ENCODE results near the gene TMEM117. TPM values are rescaled to one million over a fixed set of nuclear protein-coding genes. Genes with fewer than 3 reads are reported as not detected.

The TMEM117 gene
- total RNA-seq, 1 donor from 2014 or later, result 0.43 TPM

DNA sequence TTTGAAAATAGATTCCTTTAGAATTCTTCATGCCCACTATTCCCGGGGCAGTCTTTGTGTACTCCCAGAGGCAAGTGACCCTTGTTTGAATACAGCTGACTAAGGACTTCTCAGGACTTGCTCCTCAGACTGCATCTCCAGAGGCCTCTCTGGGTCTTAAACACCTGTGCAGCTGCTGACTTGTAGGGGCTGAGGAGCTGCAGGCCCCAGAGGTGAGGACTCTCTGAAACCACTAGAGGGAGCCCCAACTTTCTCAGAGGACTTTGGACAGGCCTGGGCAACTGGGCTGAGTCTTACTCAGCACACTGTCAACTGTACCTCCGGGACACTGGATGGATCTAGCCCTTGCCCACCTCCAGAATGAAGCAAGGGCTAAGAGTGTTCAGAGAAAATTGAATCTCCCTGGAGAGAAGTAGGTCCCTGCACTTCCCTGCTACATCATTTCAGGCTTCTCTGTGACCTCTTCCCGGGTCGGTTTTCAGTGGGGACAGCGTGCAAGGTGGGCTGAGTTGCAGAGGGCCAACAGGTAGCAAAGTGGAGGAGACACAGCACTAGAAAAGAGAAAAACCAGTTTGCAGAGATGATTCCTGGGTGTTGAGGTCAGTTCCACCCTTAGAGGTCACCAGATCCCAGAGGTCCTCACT is 164.6 kb downstream of the TMEM117 start:
- intact Hi-C loops (cut with DNase I), result no loop called here
- H3K27ac ChIP-seq, result no peak overlapping the region
- no peak for DNase-seq (ENCODE audit: low spot score in 2 of 2)
- H3K36me3 ChIP-seq, result no peaks in the 10 kb centered on the region
- no peak overlapping the region for H3K4me3 ChIP-seq
- H3K4me1 ChIP-seq, result no peaks in the 10 kb centered on the region
- TF ChIP-seq, protein P1, sequence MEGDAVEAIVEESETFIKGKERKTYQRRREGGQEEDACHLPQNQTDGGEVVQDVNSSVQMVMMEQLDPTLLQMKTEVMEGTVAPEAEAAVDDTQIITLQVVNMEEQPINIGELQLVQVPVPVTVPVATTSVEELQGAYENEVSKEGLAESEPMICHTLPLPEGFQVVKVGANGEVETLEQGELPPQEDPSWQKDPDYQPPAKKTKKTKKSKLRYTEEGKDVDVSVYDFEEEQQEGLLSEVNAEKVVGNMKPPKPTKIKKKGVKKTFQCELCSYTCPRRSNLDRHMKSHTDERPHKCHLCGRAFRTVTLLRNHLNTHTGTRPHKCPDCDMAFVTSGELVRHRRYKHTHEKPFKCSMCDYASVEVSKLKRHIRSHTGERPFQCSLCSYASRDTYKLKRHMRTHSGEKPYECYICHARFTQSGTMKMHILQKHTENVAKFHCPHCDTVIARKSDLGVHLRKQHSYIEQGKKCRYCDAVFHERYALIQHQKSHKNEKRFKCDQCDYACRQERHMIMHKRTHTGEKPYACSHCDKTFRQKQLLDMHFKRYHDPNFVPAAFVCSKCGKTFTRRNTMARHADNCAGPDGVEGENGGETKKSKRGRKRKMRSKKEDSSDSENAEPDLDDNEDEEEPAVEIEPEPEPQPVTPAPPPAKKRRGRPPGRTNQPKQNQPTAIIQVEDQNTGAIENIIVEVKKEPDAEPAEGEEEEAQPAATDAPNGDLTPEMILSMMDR (IDR thresholded peaks at IDR 0.05), result peak in 1 of 3 experiments; percentile 30
- peaks cover 0 to 6% of the 10 kb centered on the region in 2 donors for H3K9me3 ChIP-seq
- no peaks in the 10 kb centered on the region for H3K27me3 ChIP-seq

DNA sequence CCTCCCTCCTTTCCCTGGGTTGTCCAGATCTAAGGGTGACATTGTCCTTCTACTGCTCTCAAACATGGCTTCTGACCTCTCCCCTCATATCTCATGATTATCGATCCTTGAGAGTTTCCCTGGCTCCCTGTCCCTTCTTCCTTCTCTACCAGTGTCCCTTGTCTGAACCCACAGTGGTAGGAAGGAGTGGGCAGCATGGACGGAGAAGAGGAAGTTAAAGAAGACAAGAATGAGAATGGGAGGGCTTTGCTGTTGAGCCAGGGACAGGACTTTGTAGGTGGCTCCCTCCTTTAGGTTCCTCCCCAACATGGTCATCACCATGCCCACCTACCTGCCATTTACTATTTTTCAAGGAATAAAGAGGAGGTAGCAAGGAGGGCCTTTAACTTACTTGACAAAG is 166.7 kb downstream of the TMEM117 start:
- H3K4me3 ChIP-seq, result no peak overlapping the region
- DNase-seq (ENCODE audit: low spot score in 2 of 2), result no peak
- peaks cover 0 to 6% of the 10 kb centered on the region in 2 donors for H3K9me3 ChIP-seq
- H3K36me3 ChIP-seq, result no peaks in the 10 kb centered on the region
- H3K4me1 ChIP-seq, result no peaks in the 10 kb centered on the region
- TF ChIP-seq, protein P1 (IDR thresholded peaks at IDR 0.05), result no peak
- intact Hi-C loops (cut with DNase I), result no loop called here
- no peaks in the 10 kb centered on the region for H3K27me3 ChIP-seq
- H3K27ac ChIP-seq, result no peak overlapping the region

DNA sequence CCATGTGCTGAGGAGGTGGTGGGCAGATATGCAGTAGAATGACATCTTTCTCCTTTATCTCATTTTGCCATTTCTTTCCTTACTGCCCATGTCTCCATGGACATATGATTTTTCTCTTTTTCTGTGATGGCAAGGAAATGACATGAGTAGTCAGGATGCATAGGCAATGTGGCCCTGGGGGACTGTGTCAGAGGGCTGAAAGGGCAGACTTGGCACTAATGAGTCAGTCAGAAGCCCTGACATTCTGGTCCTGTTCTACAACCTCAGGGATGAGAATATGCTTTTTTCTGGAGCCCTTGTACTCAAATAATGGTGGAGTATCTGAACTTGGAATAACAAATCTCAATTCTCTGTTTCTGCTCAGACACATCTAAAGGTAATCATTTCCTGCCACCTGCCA is 167.8 kb downstream of the TMEM117 start:
- H3K9me3 ChIP-seq, result no peaks in the 10 kb centered on the region
- no peaks in the 10 kb centered on the region for H3K36me3 ChIP-seq
- intact Hi-C loops (cut with DNase I), result no loop called here
- DNase-seq (ENCODE audit: low spot score in 2 of 2), result no peak
- H3K4me3 ChIP-seq, result no peak overlapping the region
- H3K27ac ChIP-seq, result no peak overlapping the region
- no peaks in the 10 kb centered on the region for H3K4me1 ChIP-seq
- TF ChIP-seq, protein P1 (IDR thresholded peaks at IDR 0.05), result no peak
- H3K27me3 ChIP-seq, result no peaks in the 10 kb centered on the region

DNA sequence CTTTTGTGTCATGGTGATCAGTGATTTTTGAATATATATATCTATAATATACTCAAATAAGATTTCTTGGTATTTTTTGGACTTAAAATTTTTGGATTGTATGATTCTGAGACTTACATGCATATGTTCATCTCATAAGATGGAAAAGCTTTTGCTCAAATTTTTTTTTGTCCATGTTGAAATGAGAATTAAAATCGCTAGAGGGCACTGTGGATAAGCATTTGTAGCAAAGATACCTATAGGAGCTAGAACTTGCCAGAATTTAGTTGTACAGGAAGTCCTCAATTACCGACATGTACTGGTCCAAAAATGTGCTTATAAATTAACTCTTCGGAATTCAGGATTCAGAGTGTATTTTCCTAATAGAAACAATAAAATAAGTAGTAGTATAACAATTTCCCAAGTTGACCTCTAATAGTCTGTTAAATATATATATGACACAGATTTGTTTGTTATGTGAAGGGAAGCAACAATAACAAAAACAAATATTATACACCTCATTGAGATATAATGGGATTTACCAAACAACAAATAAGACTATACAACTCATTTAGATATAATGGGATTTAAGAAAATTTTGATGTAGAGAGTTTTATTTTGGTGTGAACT is 179.6 kb downstream of the TMEM117 start:
- intact Hi-C loops (cut with DNase I), result loop anchor here (5.0 kb wide), 1 partner anchor 912 kb away; no protein-coding TSS in a partner anchor

DNA sequence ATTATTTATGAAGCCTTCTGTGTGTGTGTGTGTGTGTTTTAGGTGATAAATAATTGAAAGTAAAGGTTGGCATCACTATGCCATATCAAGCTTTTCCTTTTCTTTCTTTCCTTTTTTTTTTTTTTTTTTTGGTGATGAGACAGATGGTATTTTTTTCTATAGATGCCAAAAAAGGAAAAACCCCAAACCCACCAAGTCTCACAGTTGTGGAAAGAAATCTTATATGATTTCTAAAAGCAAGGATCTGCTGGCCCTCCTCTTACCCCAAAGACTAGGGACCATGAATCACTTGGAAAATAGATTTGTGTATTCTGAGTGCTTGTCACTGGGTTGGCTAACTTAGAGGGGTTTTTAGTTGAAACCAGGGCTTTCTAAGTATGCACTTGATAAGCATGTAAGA is 181.3 kb downstream of the TMEM117 start:
- DNase-seq (ENCODE audit: low spot score in 2 of 2), result no peak
- TF ChIP-seq, protein P1 (IDR thresholded peaks at IDR 0.05), result no peak
- no peaks in the 10 kb centered on the region for H3K27me3 ChIP-seq
- no peak overlapping the region for H3K4me3 ChIP-seq
- no peak overlapping the region for H3K27ac ChIP-seq
- intact Hi-C loops (cut with DNase I), result loop anchor here (5.0 kb wide), 1 partner anchor 910 kb away; no protein-coding TSS in a partner anchor
- H3K9me3 ChIP-seq, result no peaks in the 10 kb centered on the region
- no peaks in the 10 kb centered on the region for H3K4me1 ChIP-seq
- H3K36me3 ChIP-seq, result no peaks in the 10 kb centered on the region

More for the DNA sequence above, 179.6 kb downstream of the TMEM117 start:
- Histone ChIP-seq H3K4me3 (no peak overlapping the region), H3K4me1 (no peaks in the 10 kb centered on the region), H3K9me3 (no peaks in the 10 kb centered on the region), H3K27ac (no peak overlapping the region), H3K27me3 (no peaks in the 10 kb centered on the region), H3K36me3 (no peaks in the 10 kb centered on the region)
- no peak for DNase-seq (ENCODE audit: low spot score in 2 of 2)
- TF ChIP-seq, protein P1 (IDR thresholded peaks at IDR 0.05), result peak; percentile 27 to 68 (median 46)

Measured in ascending aorta (tissue), 2 donors.